ENCODE measurements around the gene PICK1.
A peak's percentile ranks its signal among the peaks of the same experiment; 100 is the strongest.

The PICK1 gene

GRCh38 chr22:38056969-38057891, at the start of gene PICK1:
Gene PICK1 (plus strand): TSS chr22:38057404. CDS start chr22:38057810, 406 bp downstream.
- DNase-seq (ENCODE audit: low read depth in 4 of 4, low spot score in 1 of 4), result peak; percentile 53 to 78 (median 63)

DNA sequence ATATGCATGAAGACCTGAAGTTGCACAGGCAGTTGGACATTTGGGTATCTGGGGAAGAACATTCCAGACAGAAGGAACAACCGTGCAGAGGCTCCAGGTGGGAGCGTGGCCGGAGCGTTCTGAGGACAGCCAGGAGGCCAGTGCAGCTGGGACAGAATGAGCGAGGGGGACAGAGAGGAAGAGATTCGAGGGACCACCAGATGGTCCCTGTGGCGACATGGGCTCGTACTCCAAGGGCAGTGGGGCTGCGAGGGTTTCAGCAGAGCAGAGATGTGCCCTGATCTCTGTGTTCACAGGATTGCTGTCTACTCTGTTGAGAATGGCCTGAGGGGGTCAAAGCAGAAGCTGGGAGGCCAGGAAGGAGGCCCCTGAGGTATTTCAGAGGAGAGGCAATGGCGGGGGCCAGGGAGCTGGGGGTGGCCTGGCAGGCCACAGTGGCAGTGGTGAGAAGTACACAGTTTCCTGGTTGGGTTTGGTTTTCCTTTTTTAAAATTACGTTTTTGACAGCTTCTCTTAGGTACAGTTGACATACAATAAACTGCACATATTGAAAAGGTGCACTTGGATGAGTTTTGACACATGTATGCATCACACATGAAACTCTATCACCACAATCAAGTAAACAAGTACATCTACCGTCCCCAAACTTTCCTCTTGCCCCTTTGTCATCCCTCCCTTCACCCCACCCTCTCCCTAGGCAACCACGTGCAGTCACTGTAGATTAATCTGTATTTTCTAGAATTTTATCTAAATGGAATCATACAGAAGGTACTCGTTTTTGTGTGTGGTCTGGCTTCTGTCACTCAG, 48.0 kb upstream of the PICK1 start:
- no peak for DNase-seq (ENCODE audit: low read depth in 4 of 4, low spot score in 1 of 4)

DNA sequence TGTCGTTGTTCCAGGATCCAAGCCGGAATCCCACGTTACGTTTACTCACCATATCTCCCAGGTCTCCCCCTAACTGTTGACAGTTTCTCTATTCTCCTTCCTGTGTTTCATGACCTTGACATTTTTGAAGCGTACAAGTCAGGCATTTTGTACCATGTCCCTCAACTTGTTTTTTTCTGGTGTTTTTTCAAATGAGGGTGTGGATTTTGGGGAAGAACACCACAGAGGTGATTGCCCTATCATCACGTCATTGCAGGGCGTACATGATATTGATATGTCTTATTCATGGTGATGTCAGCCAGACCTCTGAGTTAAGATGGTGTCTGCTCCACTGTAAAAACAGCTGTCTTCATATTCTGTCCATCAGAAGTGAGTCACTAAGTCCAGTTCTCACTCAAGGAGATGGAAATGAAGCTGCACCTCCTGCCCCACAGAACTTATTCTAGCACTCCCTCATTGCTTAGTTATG, 44.6 kb upstream of the PICK1 start:
- DNase-seq (ENCODE audit: low read depth in 4 of 4, low spot score in 1 of 4), result no peak

GRCh38 chr22:38014083-38014482, 43.1 kb upstream of the PICK1 start:
- no peak for DNase-seq (ENCODE audit: low read depth in 4 of 4, low spot score in 1 of 4)

GRCh38 chr22:38016182-38017151, 40.7 kb upstream of the PICK1 start:
- no peak for DNase-seq (ENCODE audit: low read depth in 4 of 4, low spot score in 1 of 4)

GRCh38 chr22:38017272-38017920, 39.8 kb upstream of the PICK1 start:
- DNase-seq (ENCODE audit: low read depth in 4 of 4, low spot score in 1 of 4), result no peak

DNA sequence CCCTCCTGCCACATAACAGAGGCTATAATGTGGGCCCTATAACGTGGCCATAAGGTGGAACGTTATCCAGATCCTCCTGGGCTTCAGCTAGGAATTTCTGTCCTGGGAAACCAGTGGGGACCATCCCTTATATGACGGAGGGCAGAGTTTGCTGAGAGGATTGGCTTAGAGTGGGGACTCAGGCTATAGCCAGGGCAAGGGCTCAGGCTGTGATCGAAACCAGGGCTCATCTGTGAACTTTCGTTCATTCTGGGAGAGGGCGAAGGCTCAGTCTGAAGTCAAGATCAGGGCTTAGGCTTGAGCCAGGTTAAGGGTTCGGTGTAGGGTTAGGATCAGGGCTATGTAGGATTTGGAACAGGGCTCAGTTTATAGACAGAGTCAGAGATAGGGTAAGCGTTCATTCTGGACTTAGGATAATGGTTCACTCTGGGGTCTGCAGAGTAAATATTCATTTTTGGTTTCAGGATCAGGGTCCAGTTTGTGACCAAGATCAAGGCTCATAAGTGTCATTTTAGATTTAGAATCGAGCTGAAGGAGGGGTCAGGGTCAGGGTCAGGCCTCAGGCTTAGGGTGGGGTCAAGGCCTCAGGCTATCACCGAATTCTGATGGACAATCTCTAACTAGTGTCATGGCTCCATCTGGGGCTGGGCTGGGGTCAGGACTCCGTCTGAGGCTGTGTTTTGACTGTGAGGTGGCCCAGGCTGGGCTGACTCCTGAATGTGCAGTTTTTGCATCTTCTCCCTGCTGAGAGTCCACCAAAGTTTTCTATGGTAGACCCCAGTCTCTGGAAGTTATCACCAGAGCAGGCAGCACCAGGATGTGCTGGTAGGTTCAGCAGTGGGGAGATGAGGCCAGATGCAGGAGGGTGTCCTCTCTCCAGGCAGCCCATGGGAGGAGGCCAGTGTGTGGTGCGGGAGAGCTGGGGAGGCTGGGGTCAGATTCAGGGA, 39.0 kb upstream of the PICK1 start:
- no peak for DNase-seq (ENCODE audit: low read depth in 4 of 4, low spot score in 1 of 4)

GRCh38 chr22:38018938-38019827, 38.0 kb upstream of the PICK1 start:
- DNase-seq (ENCODE audit: low read depth in 4 of 4, low spot score in 1 of 4), result no peak

GRCh38 chr22:38021206-38021605, 36.0 kb upstream of the PICK1 start:
- no peak for DNase-seq (ENCODE audit: low read depth in 4 of 4, low spot score in 1 of 4)

DNA sequence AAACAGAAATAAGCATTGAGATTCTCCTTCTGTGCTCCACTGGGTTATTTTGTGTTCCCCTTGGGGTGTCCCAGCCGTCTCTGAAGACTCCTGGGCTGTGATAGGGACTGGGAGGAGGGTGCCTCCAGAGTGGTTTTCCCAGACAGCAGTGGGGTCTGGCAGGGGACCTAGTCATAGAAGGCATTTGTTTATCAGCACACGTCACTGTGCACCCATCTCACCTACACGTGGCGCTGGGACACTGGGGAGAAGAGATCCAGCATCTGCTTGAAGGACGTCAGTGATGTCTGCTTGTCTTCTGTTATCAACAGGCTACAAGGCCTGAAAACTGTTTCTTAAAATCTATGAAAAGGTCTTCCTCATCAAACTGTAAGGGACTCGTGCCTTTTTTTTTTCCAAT, 34.2 kb upstream of the PICK1 start:
- no peak for DNase-seq (ENCODE audit: low read depth in 4 of 4, low spot score in 1 of 4)

GRCh38 chr22:38025514-38025913, 31.7 kb upstream of the PICK1 start:
- DNase-seq (ENCODE audit: low read depth in 4 of 4, low spot score in 1 of 4), result no peak

DNA sequence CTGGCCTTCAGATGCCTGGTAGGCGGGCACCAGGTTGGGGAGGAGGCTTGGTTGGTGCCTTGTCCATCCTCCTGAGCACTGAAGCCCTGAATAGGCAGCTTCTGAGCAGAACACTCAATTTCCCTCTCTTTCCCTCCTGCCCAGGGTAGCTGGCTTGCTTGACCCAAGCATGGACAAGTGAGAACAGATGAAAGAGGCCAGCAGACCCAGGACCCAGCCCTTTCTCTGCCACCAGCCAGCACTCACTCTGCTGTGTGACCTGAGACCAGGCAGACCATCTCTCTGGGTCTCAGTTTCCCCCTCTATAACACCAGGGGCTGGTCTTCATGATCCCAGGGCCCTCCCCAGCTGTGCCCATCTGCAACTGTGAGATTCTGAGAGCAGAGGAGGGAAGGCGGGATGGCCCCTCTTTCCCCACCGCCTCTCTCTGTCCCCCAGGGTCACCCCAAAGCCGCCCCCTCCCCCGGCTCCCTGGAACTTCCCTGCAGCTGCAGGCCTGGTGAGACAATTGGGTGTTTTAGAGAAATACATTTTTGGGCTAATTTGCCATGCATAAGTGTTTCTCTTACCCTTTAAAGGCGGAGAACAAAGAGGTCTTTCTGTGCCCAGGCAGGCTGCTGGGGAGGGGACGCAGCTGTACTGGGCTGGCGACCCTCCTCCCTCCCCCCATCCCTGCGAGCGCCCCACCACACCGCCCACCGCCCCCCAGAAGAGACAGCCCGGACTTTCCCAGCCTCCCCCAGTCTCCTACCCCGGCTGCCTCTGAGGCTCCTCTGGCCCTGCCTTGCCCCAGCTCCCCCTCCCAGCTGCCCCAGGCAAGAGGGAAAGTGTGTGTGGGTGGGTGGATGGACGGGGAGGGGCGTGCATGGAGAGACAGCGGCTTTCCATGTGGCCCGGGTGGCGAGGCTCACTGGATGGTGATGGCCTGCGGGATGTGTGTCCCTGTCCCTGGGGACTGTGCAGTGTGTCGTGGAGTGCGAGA, 30.8 kb upstream of the PICK1 start:
- no peak for DNase-seq (ENCODE audit: low read depth in 4 of 4, low spot score in 1 of 4)

DNA sequence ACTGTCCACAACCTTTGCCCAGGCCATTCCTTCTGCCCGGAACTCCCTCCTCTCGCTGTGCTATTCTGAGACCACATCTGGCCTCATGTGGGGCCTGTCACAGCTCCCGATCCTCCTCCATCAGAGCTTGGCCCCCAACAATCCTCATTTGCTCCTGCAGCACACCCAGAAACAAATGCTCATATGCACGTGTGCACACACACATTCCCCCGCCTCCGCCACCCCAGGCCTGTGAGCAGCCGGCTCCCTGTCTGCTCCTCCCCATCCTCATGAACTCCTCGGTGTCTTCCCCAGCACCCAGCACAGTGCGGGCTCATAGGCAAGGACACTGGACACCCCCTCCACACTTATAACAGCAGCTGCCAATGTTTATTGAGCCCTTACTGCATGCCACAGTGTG, 29.7 kb upstream of the PICK1 start:
- DNase-seq (ENCODE audit: low read depth in 4 of 4, low spot score in 1 of 4), result no peak

GRCh38 chr22:38028344-38029130, 28.7 kb upstream of the PICK1 start:
- DNase-seq (ENCODE audit: low read depth in 4 of 4, low spot score in 1 of 4), result no peak

DNA sequence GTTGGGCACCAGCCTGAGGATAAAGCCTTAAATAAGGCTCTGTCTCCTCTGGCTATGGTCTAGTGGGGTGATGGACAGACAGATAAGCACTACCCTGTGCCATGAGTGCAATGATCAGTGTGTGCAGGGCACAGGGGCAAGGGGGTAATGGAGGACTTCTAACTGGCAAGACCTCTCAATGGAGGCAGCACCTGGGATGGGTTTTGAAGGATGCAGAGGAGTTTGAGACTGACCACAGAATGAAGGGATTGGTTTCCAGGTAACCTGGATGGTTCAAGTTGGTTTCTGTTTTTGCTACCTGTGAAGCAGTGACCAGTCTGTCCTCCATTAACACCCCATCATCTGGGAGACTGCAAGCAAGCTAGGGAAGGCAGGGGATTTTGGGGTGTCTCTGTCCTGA, 27.8 kb upstream of the PICK1 start:
- no peak for DNase-seq (ENCODE audit: low read depth in 4 of 4, low spot score in 1 of 4)

GRCh38 chr22:38029901-38030300, 27.3 kb upstream of the PICK1 start:
- no peak for DNase-seq (ENCODE audit: low read depth in 4 of 4, low spot score in 1 of 4)
